AG04449 (cell line): ENCODE results near the gene NRN1L.

ENCODE experiments used
- CTCF ChIA-PET: fragments of 350-600 bp; formaldehyde crosslinking; extraction: SDS; loops from one replicate; lab custom pipeline; 2021; ENCODE audit warnings: antibody characterized with exemption; lab: Yijun Ruan, JAX
- POLR2A ChIA-PET: fragments of 400-600, 350-600 bp; formaldehyde crosslinking; extraction: SDS; loops from one replicate; lab custom pipeline; 2020; ENCODE audit warnings: antibody characterized with exemption, inconsistent platforms; lab: Yijun Ruan, JAX
- DNase-seq: peaks from one replicate; pipeline ENCODE4 v3.0.0-alpha.2; 2010; ENCODE audit warnings: low read depth, low spot score
- H3K4me3 ChIP-seq: 2 replicates; pipeline ENCODE4 v1.5.1; 2011; ENCODE audit warnings: low read depth, mild to moderate bottlenecking, control low read depth, low read length
- CTCF ChIP-seq: IDR thresholded peaks from one replicate; pipeline ENCODE4 v1.5.1; 2011; ENCODE audit warnings: mild to moderate bottlenecking, moderate library complexity, low read length, control low read depth, inconsistent platforms; ENCODE audit not compliant: insufficient read depth; ENCODE audit errors: missing control alignments

The NRN1L gene

DNA sequence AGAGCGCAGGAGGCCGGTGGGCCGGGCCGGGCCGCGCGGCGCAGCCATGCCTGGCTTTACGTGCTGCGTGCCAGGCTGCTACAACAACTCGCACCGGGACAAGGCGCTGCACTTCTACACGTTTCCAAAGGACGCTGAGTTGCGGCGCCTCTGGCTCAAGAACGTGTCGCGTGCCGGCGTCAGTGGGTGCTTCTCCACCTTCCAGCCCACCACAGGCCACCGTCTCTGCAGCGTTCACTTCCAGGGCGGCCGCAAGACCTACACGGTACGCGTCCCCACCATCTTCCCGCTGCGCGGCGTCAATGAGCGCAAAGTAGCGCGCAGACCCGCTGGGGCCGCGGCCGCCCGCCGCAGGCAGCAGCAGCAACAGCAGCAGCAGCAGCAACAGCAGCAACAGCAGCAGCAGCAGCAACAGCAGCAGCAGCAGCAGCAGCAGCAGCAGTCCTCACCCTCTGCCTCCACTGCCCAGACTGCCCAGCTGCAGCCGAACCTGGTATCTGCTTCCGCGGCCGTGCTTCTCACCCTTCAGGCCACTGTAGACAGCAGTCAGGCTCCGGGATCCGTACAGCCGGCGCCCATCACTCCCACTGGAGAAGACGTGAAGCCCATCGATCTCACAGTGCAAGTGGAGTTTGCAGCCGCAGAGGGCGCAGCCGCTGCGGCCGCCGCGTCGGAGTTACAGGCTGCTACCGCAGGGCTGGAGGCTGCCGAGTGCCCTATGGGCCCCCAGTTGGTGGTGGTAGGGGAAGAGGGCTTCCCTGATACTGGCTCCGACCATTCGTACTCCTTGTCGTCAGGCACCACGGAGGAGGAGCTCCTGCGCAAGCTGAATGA is 42.0 kb upstream of the NRN1L start:
- peak overlapping the region; percentile 97 for H3K4me3 ChIP-seq
- ChIA-PET CTCF (interaction anchor here (1.1 to 4.3 kb wide), 6 partner anchors 9 to 86 kb away, joined by 3 to 21 read pairs (median 6); partner anchors contain the start of gene NRN1L), POLR2A (no interaction called here)
- peak; percentile 44 for TF ChIP-seq CTCF
- no peak for DNase-seq

- ChIA-PET POLR2A (no interaction called here), CTCF (interaction anchor here (1.1 to 4.3 kb wide), 7 partner anchors 9 to 85 kb away, joined by 3 to 21 read pairs (median 6); partner anchors contain the start of gene NRN1L)
- no peak for DNase-seq
- H3K4me3 ChIP-seq = peak overlapping the region; percentile 97
- no peak for TF ChIP-seq CTCF
Observed at GRCh38 chr16:67843343-67843765, 41.3 kb upstream of the NRN1L start.

DNA sequence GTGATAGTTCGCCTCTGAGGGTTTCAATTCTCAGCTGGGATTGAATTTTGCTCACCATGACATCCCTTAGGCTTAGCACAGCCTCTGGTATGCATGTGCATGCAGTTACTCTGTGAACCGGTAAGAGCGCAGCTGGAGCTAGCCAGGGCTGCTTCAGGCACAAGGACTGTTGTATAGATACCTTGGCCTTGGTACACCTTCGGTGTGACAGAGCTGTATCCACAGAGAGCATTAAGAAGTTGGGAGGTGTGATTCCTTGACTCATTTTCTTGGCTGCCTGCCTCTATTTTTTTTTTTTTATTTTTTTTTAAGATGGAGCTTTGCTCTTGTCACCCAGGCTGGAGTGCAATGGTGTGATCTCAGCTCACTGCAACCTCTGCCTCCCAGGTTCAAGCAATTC is 40.2 kb upstream of the NRN1L start:
- peak; percentile 22 for TF ChIP-seq CTCF
- peak overlapping the region; percentile 33 for H3K4me3 ChIP-seq
- DNase-seq = no peak
- POLR2A ChIA-PET = interaction anchor here (0.7 to 1.7 kb wide), 4 partner anchors 11 to 38 kb away, joined by 3 to 6 read pairs (median 3); partner anchors contain the start of genes EDC4 and TSNAXIP1
- CTCF ChIA-PET = interaction anchor here (0.6 to 4.3 kb wide), 18 partner anchors 9 to 327 kb away, joined by 3 to 21 read pairs (median 5); partner anchors contain the start of genes NRN1L and PSKH1

- ChIA-PET CTCF (interaction anchor here (0.9 to 4.3 kb wide), 19 partner anchors 8 to 332 kb away, joined by 3 to 21 read pairs (median 5); partner anchors contain the start of gene PSKH1), POLR2A (interaction anchor here (0.6 to 1.7 kb wide), 8 partner anchors 12 to 289 kb away, joined by 3 to 6 read pairs (median 3); no protein-coding TSS in a partner anchor)
- no peak for TF ChIP-seq CTCF
- H3K4me3 ChIP-seq = peak overlapping the region; percentile 86
- DNase-seq = no peak
Observed at GRCh38 chr16:67845291-67846062, 39.2 kb upstream of the NRN1L start.

GRCh38 chr16:67846063-67846319 is 38.7 kb upstream of the NRN1L start:
- TF ChIP-seq CTCF = no peak
- ChIA-PET POLR2A (interaction anchor here (0.8 to 1.5 kb wide), 7 partner anchors 11 to 290 kb away, joined by 3 to 5 read pairs (median 3); no protein-coding TSS in a partner anchor), CTCF (interaction anchor here (1.1 to 4.3 kb wide), 10 partner anchors 8 to 325 kb away, joined by 3 to 21 read pairs (median 6); no protein-coding TSS in a partner anchor)
- peak overlapping the region; percentile 86 for H3K4me3 ChIP-seq
- no peak for DNase-seq
